ENCODE data around the gene ZCWPW1.

Gene ZCWPW1

DNA sequence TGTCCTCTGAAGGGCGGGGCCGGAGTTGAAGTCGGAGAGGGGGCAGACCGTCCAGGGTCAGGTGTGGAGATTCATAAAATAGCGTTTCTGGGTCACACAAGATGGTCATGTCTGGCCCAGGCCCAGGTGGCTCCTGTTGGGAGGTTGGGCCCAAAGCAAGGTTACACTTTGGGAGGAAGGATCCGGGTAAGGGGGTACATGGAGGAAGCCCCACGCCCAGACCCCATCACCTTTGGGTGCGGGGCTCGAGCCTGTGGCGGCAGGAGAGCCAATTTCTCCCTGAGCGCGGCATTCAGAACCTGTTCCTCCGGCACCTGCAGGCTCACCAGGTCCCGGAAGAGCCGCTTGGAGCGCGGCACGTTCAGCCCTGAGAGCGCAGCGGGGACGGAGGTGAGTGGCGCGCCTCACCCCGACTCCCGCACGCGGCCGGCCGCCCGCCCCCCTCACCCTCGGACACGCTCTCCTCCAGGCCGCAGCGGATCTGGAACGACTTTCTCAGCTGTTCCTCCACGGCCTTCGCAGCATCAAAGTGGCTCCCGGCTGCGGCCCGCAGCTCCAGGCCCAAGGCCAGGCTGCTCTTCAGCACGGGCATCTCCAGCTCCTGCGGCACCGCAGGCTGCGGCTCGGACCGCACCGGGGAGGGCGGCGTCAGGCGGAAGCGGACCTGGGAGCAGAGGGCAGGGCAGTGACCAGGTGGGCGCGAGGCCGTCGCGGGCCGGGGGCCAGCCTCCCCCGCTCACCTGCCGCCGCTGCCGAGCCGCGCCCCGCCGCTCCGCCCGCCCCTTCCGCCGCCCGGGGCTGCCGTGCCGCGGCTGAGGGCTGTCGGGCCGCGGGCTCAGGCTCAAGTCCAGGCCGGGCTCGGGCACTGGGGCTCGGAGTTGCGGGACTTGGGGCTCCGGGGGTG is 7.2 kb upstream of the ZCWPW1 start:
- Histone ChIP-seq H3K27ac (peak overlapping the region; percentile 79 to 99 (median 96)), H3K4me3 (peak overlapping the region; percentile 53 to 87 (median 83))

DNA sequence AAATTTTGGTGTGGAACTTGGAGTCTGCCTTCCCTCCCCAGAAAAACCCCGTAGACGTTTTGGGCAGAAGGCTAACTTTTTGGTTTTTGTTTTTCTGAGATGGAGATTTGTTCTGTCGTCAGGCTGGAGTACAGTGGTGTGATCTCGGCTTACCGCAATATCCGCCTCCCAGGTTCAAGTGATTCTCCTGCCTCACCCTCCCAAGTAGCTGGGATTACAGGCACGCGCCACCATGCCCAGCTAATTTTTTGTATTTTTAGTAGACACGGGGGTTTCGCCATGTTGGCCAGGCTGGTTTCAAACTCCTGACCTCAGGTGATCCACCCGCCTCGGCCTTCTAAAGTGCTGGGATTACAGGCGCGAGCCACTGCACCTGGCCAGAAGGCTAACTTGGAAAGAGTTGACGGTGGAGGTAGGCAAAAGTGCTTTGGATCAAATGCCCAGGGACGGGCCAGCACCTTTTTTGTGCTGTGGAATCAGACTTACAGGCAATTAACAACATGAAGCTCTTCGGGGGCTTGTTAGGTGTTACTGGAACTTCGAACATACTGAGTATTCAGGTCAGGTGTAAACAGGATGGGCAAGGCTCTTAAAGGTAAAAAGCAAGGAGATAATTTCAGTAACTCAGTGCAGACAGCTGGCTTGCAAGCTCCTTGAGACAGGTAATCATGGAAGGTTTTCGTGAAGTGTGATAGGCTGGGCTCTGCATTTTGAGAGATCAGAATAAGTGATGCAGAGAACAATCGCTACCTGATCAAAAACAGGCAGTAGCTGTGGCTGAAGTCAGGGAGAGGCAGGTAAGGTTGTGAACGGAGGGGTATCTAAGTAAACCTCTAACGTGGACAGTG is 6.0 kb upstream of the ZCWPW1 start:
- peak overlapping the region in 6 of 7 experiments; percentile 53 to 86 (median 82) for H3K4me3 ChIP-seq
- H3K27ac ChIP-seq: peak overlapping the region in 18 of 21 experiments; percentile 83 to 99 (median 97)

DNA sequence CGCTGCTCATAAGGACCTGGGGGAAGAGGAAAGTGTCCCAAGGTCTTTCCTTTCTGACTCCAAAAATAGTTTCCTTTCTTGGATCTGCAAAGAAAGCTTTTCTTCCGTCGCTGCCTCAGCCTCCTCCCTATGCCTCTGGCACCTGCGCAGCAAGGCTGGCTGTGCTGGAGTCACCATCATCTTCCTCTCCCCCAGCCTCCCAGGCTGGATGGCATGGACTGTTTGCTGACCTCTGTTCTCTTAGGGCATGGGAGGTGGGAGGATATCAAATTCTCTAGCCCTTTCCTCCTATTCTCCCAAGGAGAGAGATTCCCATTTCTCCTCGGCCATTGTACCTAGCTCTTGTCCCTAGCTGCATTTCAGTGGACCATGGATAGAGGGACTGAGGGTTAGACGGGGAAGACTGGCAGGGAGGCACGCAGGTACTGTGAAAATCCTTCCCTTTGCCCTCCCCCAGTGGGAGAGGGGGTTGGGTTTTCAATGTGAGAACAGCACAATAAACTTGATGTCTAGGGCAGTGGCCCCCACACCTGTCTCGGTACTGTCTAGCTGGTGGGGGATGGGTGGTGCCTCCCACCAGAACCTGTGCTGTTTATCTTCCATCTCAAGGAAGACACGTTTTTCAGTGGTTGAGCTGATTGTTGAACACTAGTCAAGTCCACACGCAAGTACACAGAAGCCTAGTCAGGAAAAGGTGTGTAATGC is 5.2 kb upstream of the ZCWPW1 start:
- Histone ChIP-seq H3K4me3 (no peak overlapping the region), H3K27ac (peak overlapping the region in 1 of 21 experiments; percentile 8)

DNA sequence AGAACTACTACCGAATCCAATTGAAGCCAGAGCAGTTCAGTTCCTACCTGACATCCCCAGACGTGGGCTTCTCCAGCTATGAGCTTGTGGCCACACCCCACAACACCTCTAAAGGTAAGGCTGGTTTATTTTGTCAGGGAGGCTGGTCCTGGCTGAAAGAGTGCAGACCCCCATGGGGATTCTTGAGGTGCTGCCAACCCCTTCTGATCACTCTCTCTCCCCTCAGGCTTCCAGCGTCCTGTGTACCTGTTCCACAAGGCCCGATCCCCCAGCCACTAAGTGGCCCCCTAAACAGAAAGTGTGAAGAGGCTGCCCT is 4.7 kb upstream of the ZCWPW1 start:
- peak overlapping the region in 5 of 21 experiments; percentile 8 to 65 (median 41) for H3K27ac ChIP-seq
- no peak overlapping the region for H3K4me3 ChIP-seq

DNA sequence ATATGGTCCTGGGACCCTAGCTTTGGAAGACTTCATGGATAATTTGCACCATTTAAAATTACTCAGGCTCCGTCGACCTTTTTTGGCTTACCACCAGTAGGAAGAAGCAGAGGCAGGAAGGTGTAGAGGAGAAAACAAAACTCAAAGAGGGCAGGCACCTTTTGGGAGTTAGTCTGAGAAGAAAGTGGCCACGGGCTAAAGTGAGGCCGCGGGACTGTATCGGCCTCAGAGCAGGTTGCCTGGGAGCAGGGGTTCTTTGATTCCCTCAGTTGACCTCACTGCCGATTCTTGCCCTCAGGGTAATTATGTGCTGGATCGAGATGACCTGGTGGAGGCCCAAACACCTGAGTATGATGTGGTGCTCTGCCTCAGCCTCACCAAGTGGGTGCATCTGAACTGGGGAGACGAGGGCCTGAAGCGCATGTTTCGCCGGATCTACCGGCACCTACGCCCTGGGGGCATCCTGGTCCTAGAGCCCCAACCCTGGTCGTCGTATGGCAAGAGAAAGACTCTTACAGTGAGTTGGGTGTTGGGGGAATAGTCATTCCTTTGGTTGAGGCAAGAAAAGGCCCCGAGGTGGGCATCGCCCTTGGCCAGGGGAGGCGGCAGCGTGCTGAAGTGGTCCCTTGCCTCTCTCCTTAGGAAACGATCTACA is 4.2 kb upstream of the ZCWPW1 start:
- H3K4me3 ChIP-seq: no peak overlapping the region
- peak overlapping the region in 6 of 21 experiments; percentile 15 to 65 (median 43) for H3K27ac ChIP-seq

DNA sequence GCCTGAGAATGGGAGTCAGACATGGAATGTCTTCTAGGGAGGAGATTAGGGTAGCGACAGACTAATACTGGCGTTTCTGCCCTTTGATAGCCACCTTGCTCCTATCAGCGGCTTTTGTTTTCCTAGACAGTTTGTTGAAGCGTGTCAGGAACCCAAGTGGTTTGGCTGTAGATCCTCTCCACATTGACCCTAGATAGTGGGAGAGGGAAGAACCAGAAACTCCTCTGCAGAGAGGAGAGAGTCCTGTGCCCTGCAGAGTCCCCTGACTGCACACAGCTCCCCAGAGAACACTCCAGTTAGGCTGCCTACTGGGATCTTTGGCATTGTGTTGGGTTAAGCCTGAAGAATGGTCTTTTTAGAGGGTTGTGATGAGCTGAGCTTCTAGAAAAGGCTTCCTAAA is 3.5 kb upstream of the ZCWPW1 start:
- peak overlapping the region in 7 of 21 experiments; percentile 13 to 65 (median 45) for H3K27ac ChIP-seq
- H3K4me3 ChIP-seq: no peak overlapping the region

DNA sequence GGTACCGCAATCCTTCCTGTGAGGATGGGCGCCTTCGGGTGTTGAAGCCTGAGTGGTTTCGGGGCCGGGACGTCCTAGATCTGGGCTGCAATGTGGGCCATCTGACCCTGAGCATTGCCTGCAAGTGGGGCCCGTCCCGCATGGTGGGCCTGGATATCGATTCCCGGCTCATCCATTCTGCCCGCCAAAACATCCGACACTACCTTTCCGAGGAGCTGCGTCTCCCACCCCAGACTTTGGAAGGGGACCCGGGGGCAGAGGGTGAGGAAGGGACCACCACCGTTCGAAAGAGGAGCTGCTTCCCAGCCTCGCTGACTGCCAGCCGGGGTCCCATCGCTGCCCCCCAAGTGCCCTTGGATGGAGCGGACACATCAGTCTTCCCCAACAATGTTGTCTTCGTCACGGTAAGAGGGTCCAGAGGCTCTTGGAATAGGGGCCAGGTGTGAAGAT is 2.8 kb upstream of the ZCWPW1 start:
- peak overlapping the region in 10 of 21 experiments; percentile 13 to 100 (median 98) for H3K27ac ChIP-seq
- H3K4me3 ChIP-seq: peak overlapping the region in 3 of 7 experiments; percentile 67 to 94 (median 79)

DNA sequence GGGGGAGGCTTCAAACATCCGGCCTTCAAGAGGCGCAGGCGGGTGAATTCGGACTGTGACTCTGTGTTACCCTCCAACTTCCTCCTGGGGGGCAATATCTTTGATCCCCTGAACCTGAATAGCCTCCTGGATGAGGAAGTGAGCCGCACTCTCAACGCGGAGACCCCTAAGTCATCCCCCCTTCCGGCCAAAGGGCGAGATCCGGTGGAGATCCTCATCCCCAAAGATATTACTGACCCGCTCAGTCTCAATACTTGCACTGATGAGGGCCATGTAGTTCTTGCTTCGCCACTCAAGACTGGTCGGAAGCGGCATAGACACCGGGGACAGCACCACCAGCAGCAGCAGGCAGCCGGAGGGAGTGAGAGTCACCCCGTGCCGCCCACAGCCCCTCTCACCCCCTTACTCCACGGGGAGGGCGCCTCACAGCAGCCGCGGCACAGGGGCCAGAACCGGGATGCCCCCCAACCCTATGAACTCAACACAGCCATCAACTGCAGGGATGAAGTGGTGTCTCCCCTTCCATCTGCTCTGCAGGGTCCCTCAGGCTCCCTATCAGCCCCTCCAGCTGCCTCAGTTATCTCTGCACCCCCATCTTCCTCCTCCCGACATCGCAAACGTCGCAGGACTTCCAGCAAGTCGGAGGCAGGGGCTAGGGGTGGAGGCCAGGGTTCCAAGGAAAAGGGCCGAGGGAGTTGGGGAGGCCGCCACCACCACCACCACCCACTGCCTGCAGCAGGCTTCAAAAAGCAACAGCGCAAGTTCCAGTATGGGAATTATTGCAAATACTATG is 2.2 kb upstream of the ZCWPW1 start:
- Histone ChIP-seq H3K27ac (peak overlapping the region; percentile 95 to 100 (median 99)), H3K4me3 (peak overlapping the region; percentile 60 to 94 (median 92))

DNA sequence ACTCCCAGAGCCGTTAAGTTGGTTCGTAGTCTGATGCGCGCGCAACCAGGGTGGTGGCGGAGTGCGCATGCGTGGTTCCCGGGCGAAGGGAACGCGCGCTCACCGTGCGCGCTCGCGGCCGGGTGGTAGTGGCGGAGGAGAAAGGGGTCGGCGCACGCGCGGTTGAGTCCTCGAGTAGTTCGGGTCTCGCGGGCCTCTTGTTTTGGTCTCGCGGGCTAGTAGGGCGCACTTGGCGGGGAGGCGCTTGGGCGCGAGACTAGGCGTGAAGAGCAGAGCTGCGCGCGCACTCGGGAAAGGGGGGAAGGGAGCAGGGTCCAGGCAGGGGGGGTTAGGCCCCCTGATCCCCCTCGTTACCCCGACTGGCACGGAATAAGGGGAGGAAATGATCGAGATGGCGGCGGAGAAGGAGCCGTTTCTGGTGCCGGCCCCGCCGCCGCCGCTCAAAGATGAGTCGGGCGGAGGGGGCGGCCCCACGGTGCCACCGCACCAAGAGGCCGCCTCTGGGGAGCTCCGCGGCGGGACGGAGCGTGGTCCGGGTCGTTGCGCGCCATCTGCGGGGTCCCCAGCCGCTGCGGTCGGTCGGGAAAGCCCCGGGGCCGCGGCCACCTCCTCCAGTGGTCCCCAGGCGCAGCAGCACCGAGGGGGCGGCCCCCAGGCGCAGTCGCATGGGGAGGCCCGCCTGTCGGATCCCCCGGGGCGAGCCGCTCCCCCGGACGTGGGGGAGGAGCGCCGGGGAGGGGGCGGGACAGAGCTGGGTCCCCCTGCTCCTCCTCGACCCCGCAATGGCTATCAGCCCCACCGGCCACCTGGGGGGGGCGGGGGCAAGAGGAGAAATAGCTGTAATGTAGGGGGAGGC is 1.4 kb upstream of the ZCWPW1 start, which contains the start of gene MEPCE:
MEPCE (plus strand) TSS at position 195 of the 856 bp plus-strand sequence; CDS start at position 383, 188 bp downstream.
- peak within 1 kb of the TSS; percentile 95 to 100 (median 99) for H3K27ac ChIP-seq
- peak within 1 kb of the TSS; percentile 60 to 94 (median 92) for H3K4me3 ChIP-seq

DNA sequence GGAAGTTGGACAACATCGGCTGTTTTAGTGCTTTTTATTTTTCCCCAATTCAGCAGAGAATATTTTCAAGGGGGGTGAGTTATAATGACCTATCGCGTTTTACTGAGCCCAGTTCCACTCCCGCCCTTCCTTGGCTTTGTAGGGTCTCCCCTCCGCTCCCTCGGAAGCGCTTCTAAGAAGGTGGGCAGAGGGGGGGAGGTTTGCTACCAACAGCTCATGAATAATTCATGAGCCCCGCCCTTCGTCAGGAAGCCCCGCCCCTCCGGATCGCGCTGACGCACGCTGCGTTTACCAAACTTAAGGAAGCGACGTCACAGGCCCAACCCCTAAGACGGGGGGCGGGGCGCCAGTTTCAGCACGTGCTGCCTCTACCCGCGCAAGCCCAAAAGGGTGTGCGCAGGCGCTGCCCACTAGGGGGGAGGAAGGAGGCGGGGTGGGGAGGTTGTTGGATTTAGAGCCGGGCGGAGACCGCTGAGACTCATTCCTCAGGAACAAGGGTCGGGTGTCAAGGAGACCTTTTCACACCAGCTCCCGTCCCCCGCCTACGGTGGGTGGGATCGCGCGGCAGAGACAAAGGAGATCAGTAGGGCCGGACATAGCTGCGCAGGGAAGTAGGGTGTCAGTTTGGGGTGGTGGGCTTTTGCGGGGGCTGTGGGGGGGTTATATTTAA is 599 bp upstream of the ZCWPW1 start:
- H3K4me3 ChIP-seq: peak overlapping the region; percentile 60 to 94 (median 92)
- peak overlapping the region; percentile 95 to 100 (median 99) for H3K27ac ChIP-seq

DNA sequence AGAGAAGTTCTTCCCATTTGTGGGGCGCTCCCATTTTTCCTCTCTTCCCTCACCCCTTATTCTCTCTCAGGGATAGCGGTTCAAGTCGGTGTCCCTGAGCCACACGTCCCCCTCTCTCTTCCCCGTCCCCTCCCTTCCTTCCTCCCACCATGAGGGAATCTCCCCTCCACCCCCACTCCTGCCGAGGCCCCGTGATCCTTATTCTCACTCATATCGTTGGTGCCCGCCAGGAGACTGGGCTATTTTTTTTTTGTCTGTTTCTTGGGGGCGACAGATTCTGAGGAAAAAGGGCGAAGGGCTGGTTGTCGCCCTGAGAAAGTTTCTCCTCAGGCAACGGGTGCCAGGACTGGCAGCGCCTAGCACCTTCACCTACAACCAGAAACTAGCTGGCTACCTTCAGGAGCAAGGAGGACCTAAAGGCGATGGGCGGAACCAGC is 723 bp downstream of the ZCWPW1 start:
- Histone ChIP-seq H3K4me3 (peak overlapping the region; percentile 60 to 94 (median 92)), H3K27ac (peak overlapping the region in 18 of 21 experiments; percentile 95 to 100 (median 99))

DNA sequence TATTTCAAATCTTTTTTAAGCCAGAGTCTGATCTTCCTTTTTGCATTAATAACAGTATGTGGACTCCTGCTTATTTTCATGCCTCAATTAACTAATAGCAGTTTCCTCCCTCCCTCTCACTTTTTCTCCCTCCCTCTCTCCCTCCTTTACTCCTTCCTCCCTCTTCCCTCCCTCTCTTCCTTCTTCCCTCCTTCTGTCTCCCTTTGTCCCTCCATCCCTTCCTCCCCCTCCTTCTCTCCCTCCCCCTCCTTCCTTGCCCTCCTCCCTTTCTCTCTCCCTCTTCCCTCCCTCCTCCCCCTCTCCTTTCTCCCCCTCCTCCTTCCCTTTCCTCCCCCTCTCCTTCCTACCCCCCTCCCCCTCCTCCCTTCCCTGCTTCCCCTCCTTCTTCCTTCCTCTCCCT is 2.0 kb downstream of the ZCWPW1 start:
- no peak overlapping the region for H3K27ac ChIP-seq
- no peak overlapping the region for H3K4me3 ChIP-seq

DNA sequence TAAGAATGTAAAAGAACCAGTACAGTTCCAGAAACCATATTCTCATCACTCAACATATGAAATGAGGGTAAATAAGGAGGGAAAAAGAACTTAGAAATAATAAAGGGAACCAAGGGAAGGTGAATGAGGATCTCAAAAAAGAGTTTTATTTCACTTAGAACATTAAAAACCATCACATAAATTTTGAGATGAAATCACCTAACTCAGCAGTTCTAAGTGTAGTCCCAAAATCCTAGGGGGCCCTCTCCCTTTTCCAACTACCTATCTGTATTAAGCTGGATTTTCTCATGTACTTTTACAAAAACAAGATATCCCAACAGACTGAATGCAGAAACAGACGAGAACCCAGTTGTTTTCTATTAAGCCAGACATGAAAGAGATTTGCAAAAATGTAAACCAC is 3.2 kb downstream of the ZCWPW1 start:
- Histone ChIP-seq H3K4me3 (no peak overlapping the region), H3K27ac (no peak overlapping the region)

DNA sequence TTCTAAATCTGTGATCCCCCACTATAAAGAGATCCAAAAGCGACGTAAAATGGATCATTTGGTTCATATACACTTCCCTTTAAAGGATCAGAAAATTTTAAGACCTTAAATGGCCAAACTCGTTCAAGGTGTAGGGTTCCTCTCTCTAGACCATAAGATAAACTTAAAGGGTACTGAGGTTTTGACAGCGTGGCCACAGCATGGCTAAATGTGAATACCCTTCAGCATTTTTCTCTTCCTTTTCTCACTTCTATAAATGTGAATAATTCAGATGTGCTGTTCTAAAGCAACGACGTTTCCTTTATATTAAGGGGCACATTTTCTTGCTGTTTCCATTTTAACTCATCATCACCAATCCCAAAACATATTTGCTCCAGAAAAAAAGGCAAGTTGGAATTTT is 5.2 kb downstream of the ZCWPW1 start:
- no peak overlapping the region for H3K27ac ChIP-seq
- H3K4me3 ChIP-seq: no peak overlapping the region

DNA sequence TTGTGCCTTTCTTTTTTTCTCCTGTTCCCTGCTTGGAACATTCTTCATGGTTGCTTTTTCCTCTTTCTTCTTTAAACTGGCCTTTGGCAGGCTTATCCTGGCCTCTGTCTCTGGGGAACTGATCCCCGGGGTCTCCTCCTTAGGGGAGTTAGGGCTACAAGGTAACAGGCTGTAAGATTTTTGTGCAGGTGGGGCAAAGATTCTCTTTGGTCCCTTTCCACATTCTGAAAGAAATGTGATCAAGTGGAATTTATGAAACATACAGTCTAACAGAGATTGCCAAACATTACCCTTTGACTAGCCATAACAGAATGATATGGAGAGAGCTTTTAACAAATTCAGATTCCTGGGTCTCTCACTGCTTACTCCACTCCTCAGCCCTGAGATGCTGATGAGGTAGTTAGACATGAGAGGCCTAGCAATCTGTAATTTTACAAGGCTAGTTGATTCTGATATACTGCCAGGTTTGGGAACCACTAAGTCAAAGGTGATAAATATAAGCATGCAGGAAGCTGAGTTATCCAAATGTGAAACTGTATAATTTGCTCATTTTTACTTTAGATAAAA is 8.8 kb downstream of the ZCWPW1 start:
- Histone ChIP-seq H3K4me3 (no peak overlapping the region), H3K27ac (no peak overlapping the region)

DNA sequence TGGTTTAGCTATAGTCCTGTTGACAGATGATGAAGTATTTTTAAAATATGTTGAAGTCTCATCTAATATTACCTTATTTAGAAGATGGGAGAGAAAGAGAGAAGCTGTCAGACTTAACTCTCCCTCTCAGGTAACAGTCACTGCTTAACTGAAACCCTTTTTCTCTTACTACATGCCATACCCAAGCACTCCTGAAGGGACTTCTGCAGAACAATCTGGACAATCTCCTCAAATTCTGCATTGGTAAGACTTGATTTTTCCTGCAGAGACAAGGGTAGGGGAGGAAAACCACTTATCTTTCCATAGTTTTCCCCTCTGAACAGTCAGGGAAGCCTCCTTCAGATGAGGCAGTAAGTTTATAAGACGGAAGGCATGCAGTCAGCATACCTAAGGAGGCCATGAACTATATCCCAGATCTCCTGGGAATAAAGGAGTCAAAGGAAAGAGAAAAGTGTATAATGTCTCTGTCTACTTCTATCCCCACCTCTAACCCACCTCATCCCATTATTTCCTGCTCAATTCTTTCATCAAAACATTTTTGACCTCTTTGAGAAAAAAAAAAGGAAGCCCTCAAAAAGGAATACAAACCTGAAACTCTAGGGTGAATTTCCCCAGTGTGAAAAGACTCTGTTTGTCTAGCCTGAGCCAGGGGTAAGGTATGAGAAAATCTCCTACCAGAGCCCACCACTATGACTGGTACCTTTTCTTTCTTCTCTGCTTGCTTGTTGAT is 9.4 kb downstream of the ZCWPW1 start:
- no peak overlapping the region for H3K27ac ChIP-seq
- H3K4me3 ChIP-seq: no peak overlapping the region
